Endothelial cell of umbilical vein (primary cell): ENCODE results near the gene TICRR. TPM values are rescaled to one million over a fixed set of nuclear protein-coding genes. Genes with fewer than 3 reads are reported as not detected.

Experiments
- BruUV-seq: library from RNA; stranded (reverse); fragments of 400-500 nt; replicated peaks from 2 replicates; lab custom pipeline; 2021; lab: Mats Ljungman, UMichigan
- CTCF ChIA-PET: fragments of 300-600, 350-600 bp; sonication (Branson Sonifier 250); formaldehyde crosslinking; loops from one replicate; lab custom pipeline; 2021; ENCODE audit warnings: antibody characterized with exemption, inconsistent platforms; lab: Charles Lee
- POLR2A ChIA-PET: fragments of 300-600, 350-600 bp; sonication (Branson Sonifier 250); formaldehyde crosslinking; loops from one replicate; lab custom pipeline; 2021; ENCODE audit warnings: antibody characterized with exemption, inconsistent platforms; lab: Charles Lee
- DNase-seq: peaks from one replicate; pipeline ENCODE4 v3.0.0-alpha.2; 2011; ENCODE audit warnings: low read depth, low spot score
- FAIRE-seq: peaks from 2 replicates; lab custom pipeline; 2011; peaks lifted over from hg19 to GRCh38; lab: Jason Lieb, UNC
- H2AFZ ChIP-seq: 2 replicates; pipeline ENCODE4 v1.6.0; 2012; ENCODE audit warnings: low read depth, low read length, control low read depth, inconsistent platforms
- H3K27ac ChIP-seq: 2 replicates; pipeline ENCODE4 v1.5.1; 2011; ENCODE audit warnings: low read depth, mild to moderate bottlenecking, control low read depth, low read length, moderate library complexity; ENCODE audit not compliant: insufficient read depth
- H3K27me3 ChIP-seq, 2 experiments: 2 replicates each; pipeline versions ENCODE4 v1.6.0 to v1.6.1; 2011; ENCODE audit warnings: low read length in 2 of 2, mixed read lengths in 1 of 2; ENCODE audit not compliant: control insufficient read depth in 2 of 2, insufficient read depth in 2 of 2
- H3K36me3 ChIP-seq, 2 experiments: 2 replicates in 1 of 2; 3 replicates in 1 of 2; pipeline ENCODE4 v1.5.1; 2011; ENCODE audit warnings: low read length in 2 of 2, mild to moderate bottlenecking in 1 of 2, moderate library complexity in 1 of 2; ENCODE audit not compliant: control insufficient read depth in 2 of 2, insufficient read depth in 2 of 2; ENCODE audit errors: extremely low read depth in 1 of 2
- H3K4me1 ChIP-seq: 3 replicates; pipeline ENCODE4 v1.5.1; 2011; ENCODE audit warnings: mild to moderate bottlenecking, low read length; ENCODE audit not compliant: control insufficient read depth, insufficient read depth; ENCODE audit errors: extremely low read depth
- H3K4me2 ChIP-seq: 2 replicates; pipeline ENCODE4 v1.6.1; 2011; ENCODE audit warnings: low read length, control low read depth, mixed read lengths; ENCODE audit not compliant: insufficient read depth
- H3K4me3 ChIP-seq, 3 experiments: fragments of 200-600 bp in 1 of 3; sonication (generic), shearing (Covaris generic) in 1 of 3; replicated peaks in 1 of 3; 2 replicates each; pipeline ENCODE4 v1.5.1; 2011 to 2016; ENCODE audit warnings: control low read depth in 3 of 3, low read length in 3 of 3, mild to moderate bottlenecking in 2 of 3, inconsistent platforms in 1 of 3, low read depth in 1 of 3, moderate library complexity in 1 of 3; ENCODE audit not compliant: insufficient read depth in 1 of 3
- H3K79me2 ChIP-seq: 2 replicates; pipeline ENCODE4 v1.6.0; 2012; ENCODE audit warnings: low read length, inconsistent platforms; ENCODE audit not compliant: control insufficient read depth, insufficient read depth
- H3K9ac ChIP-seq: replicated peaks from 2 replicates; pipeline ENCODE3; 2011; ENCODE audit warnings: low read length, control low read depth; ENCODE audit not compliant: insufficient read depth; ENCODE audit errors: extremely low read depth
- H3K9me1 ChIP-seq: replicated peaks from 3 replicates; pipeline ENCODE4 v1.6.0; 2011; ENCODE audit warnings: mild to moderate bottlenecking, low read length; ENCODE audit not compliant: control insufficient read depth, insufficient read depth; ENCODE audit errors: extremely low read depth
- H3K9me3 ChIP-seq: replicated peaks from 2 replicates; pipeline ENCODE4 v1.5.1; 2012; ENCODE audit warnings: low read length, inconsistent platforms; ENCODE audit not compliant: control insufficient read depth, insufficient read depth
- H4K20me1 ChIP-seq: replicated peaks from 2 replicates; pipeline ENCODE3; 2011; ENCODE audit warnings: mild to moderate bottlenecking, low read length; ENCODE audit not compliant: control insufficient read depth, insufficient read depth; ENCODE audit errors: extremely low read depth
- CTCF ChIP-seq, 2 donors: IDR thresholded peaks; 1 replicate in 1 of 2; 2 replicates in 1 of 2; pipeline ENCODE4 v1.5.1; 2011; ENCODE audit warnings: low read length in 2 of 2, mild to moderate bottlenecking in 2 of 2, moderate library complexity in 2 of 2, control low read depth in 1 of 2, inconsistent platforms in 1 of 2, low read depth in 1 of 2; ENCODE audit not compliant: insufficient read depth in 1 of 2; ENCODE audit errors: extremely low read depth in 1 of 2
- EZH2 ChIP-seq: IDR thresholded peaks from 2 replicates; pipeline ENCODE4 v1.6.1; 2012; ENCODE audit warnings: borderline replicate concordance, low read depth, mild to moderate bottlenecking, moderate library complexity, low read length, inconsistent platforms; ENCODE audit not compliant: severe bottlenecking
- FOS ChIP-seq: IDR thresholded peaks from 2 replicates; pipeline ENCODE4 v1.6.1; 2011; ENCODE audit warnings: mild to moderate bottlenecking, low read length, moderate library complexity, borderline replicate concordance; ENCODE audit not compliant: insufficient read depth
- GATA2 ChIP-seq: IDR thresholded peaks from 2 replicates; pipeline ENCODE4 v1.7.0; 2011; ENCODE audit warnings: low read depth, mild to moderate bottlenecking, moderate library complexity, mixed read lengths, low read length; ENCODE audit not compliant: insufficient read length, insufficient read depth
- JUN ChIP-seq: IDR thresholded peaks from 2 replicates; pipeline ENCODE4 v1.6.1; 2011; ENCODE audit warnings: borderline replicate concordance, low read depth; ENCODE audit not compliant: insufficient read length, insufficient read depth
- MAX ChIP-seq: IDR thresholded peaks from 2 replicates; pipeline ENCODE4 v1.6.1; 2011; ENCODE audit not compliant: insufficient read depth, insufficient read length
- MYC ChIP-seq: IDR thresholded peaks from one replicate; pipeline ENCODE4 v1.6.1; 2011; ENCODE audit warnings: mild to moderate bottlenecking, low read depth, low read length
- POLR2A ChIP-seq: IDR thresholded peaks from 2 replicates; pipeline ENCODE4 v1.6.1; 2012; ENCODE audit warnings: low read depth, mild to moderate bottlenecking, control low read depth, low read length
- POLR2AphosphoS5 ChIP-seq: IDR thresholded peaks from 2 replicates; pipeline ENCODE4 v1.6.1; 2012; ENCODE audit warnings: low read depth, mild to moderate bottlenecking, control low read depth, low read length, moderate library complexity; ENCODE audit not compliant: insufficient read depth
- dilution Hi-C: fragments of 300-500 bp; cut with MboI; formaldehyde crosslinking; loops from one replicate; pipeline ENCODE4 v1.15.0; 2019; ENCODE audit warnings: low sequenced_read_pairs; ENCODE audit not compliant: extremely low pct_ligation_motif_present
- intact Hi-C: fragments of 100-400 bp; cut with micrococcal nuclease; formaldehyde crosslinking; loops from one replicate; pipeline ENCODE4 v1.10.0; 2022
- polyA plus RNA-seq, 4 experiments: library from polyadenylated mRNA; depleted of rRNA in 3 of 4; stranded (reverse) in 3 of 4; unstranded in 1 of 4; fragments of >200 nt; gene quantifications; 2 replicates each; pipeline versions ENCODE4 v1.2.1 to v1.2.3, GENCODE V29; 2011 to 2012; ENCODE audit warnings: missing spikeins in 1 of 4
- total RNA-seq: library from RNA; stranded (reverse); gene quantifications from 2 replicates; pipeline ENCODE4 v1.2.3, GENCODE V29; 2021

Gene TICRR
- total and polyA plus RNA-seq, 2 donors (not counting 3 experiments of a cell fraction or from before 2014, with no cell fraction given), result 4.9 to 19.4 TPM

GRCh38 chr15:89628806-89629715 is 53.8 kb downstream of the TICRR start:
- BruUV-seq, result no TSS peak
- Histone ChIP-seq H3K9ac (no peak overlapping the region), H3K4me3 (no peak overlapping the region), H3K27ac (no peak overlapping the region), H3K9me1 (no peaks in the 10 kb centered on the region), H2AFZ (no peak overlapping the region), H3K4me2 (no peak overlapping the region), H3K79me2 (no peaks in the 10 kb centered on the region), H3K9me3 (no peaks in the 10 kb centered on the region), H3K4me1 (no peaks in the 10 kb centered on the region), H3K27me3 (no peaks in the 10 kb centered on the region), H4K20me1 (no peaks in the 10 kb centered on the region), H3K36me3 (peaks cover 17 to 58% of the 10 kb centered on the region in 2 experiments)
- TF ChIP-seq CTCF (IDR thresholded peaks at IDR 0.05; ENCODE audit: extremely low read depth in 1 of 2, insufficient read depth in 1 of 2, low read depth in 1 of 2, low read length in 2 of 2) (no peak), MYC (no peak), JUN (no peak), MAX (no peak), POLR2AphosphoS5 (no peak), POLR2A (no peak), GATA2 (no peak), EZH2 (no peak), FOS (no peak)
- DNase-seq, result no peak
- intact Hi-C loops (no loop called here), dilution Hi-C loops (no loop called here)
- ChIA-PET CTCF (interaction anchor here (1.4 kb wide), 1 partner anchor 18 kb away, joined by 4 read pairs; no protein-coding TSS in a partner anchor), POLR2A (no interaction called here)
- no peak for FAIRE-seq
